ENCODE data around the gene TBATA.

TBATA gene

GRCh38 chr10:70752571-70752970, 32.6 kb downstream of the TBATA start:
- H3K4me1 ChIP-seq (ENCODE audit: control insufficient read depth, insufficient read depth, low read length): no peaks in the 10 kb centered on the region
- POLR2A ChIA-PET: no interaction called here
- H3K36me3 ChIP-seq (ENCODE audit: control insufficient read depth in 2 of 2, insufficient read depth in 1 of 2, low read length in 2 of 2): no peaks in the 10 kb centered on the region
- no peaks in the 10 kb centered on the region for H3K9me3 ChIP-seq (ENCODE audit: control insufficient read depth, insufficient read depth, low read depth, low read length)
- CTCF ChIA-PET: interaction anchor here (1.1 kb wide), 1 partner anchor 193 kb away, joined by 3 read pairs; no protein-coding TSS in a partner anchor
- H3K27ac ChIP-seq (ENCODE audit: extremely low read depth, low read depth, low read length): no peak overlapping the region
- TF ChIP-seq ZNF521 (tag by site-specific recombination; IDR thresholded peaks at IDR 0.05) (no peak), SCRT2 (tag by site-specific recombination; IDR thresholded peaks at IDR 0.05) (0 out of 2 replicates have a peak, but pooled peaks have one; percentile 11)
- no peak overlapping the region for H3K4me3 ChIP-seq (ENCODE audit: low read depth, low read length)

DNA sequence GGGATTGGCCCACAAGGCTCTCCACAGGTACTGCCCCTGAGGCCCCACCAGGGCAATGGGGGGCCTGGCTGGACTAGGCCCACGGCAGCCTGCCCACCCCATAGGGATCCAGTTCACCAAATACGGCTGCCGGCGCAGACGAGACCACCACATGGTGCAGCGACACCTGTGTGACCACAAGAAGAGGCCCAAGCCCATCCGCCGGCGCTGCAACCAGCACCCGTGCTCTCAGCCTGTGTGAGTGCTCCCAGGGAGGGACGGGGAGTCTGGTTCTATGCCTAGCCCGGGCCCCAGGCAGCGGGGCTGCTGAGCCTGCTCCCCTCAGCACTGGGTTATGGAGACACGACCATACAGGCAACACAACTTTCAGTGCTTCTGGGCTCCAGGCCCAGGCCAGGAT, 33.2 kb downstream of the TBATA start:
- H3K4me3 ChIP-seq (ENCODE audit: low read depth, low read length): no peak overlapping the region
- no peak overlapping the region for H3K27ac ChIP-seq (ENCODE audit: extremely low read depth, low read depth, low read length)
- no peak for TF ChIP-seq ZIC2 (tag by site-specific recombination; IDR thresholded peaks at IDR 0.05)
- TF ChIP-seq, protein P1, sequence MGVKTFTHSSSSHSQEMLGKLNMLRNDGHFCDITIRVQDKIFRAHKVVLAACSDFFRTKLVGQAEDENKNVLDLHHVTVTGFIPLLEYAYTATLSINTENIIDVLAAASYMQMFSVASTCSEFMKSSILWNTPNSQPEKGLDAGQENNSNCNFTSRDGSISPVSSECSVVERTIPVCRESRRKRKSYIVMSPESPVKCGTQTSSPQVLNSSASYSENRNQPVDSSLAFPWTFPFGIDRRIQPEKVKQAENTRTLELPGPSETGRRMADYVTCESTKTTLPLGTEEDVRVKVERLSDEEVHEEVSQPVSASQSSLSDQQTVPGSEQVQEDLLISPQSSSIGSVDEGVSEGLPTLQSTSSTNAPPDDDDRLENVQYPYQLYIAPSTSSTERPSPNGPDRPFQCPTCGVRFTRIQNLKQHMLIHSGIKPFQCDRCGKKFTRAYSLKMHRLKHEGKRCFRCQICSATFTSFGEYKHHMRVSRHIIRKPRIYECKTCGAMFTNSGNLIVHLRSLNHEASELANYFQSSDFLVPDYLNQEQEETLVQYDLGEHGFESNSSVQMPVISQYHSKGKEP (tag by site-specific recombination; IDR thresholded peaks at IDR 0.05): no peak
- TF ChIP-seq ZNF274 (IDR thresholded peaks at IDR 0.05; ENCODE audit: low read length): no peak
- no peak for TF ChIP-seq ZNF274 (tag by site-specific recombination; IDR thresholded peaks at IDR 0.05; ENCODE audit: borderline replicate concordance)
- no peak for TF ChIP-seq ZNF24 (tag by site-specific recombination; IDR thresholded peaks at IDR 0.05)
- TF ChIP-seq ZEB2 (tag by site-specific recombination; IDR thresholded peaks at IDR 0.05): no peak
- TF ChIP-seq, protein P2, sequence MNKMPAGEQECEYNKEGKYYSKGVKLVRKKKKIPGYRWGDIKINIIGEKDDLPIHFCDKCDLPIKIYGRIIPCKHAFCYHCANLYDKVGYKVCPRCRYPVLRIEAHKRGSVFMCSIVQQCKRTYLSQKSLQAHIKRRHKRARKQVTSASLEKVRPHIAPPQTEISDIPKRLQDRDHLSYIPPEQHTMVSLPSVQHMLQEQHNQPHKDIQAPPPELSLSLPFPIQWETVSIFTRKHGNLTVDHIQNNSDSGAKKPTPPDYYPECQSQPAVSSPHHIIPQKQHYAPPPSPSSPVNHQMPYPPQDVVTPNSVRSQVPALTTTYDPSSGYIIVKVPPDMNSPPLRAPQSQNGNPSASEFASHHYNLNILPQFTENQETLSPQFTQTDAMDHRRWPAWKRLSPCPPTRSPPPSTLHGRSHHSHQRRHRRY (tag by site-specific recombination; IDR thresholded peaks at IDR 0.05): no peak
- TF ChIP-seq ZNF211 (tag by site-specific recombination; IDR thresholded peaks at IDR 0.05; ENCODE audit: low read depth): no peak
- H3K4me1 ChIP-seq (ENCODE audit: control insufficient read depth, insufficient read depth, low read length): no peaks in the 10 kb centered on the region
- POLR2A ChIA-PET: no interaction called here
- no peaks in the 10 kb centered on the region for H3K9me3 ChIP-seq (ENCODE audit: control insufficient read depth, insufficient read depth, low read depth, low read length)
- no peaks in the 10 kb centered on the region for H3K36me3 ChIP-seq (ENCODE audit: control insufficient read depth in 2 of 2, insufficient read depth in 1 of 2, low read length in 2 of 2)
- CTCF ChIA-PET: interaction anchor here (0.7 kb wide), 1 partner anchor 10 kb away, joined by 3 read pairs; no protein-coding TSS in a partner anchor

DNA sequence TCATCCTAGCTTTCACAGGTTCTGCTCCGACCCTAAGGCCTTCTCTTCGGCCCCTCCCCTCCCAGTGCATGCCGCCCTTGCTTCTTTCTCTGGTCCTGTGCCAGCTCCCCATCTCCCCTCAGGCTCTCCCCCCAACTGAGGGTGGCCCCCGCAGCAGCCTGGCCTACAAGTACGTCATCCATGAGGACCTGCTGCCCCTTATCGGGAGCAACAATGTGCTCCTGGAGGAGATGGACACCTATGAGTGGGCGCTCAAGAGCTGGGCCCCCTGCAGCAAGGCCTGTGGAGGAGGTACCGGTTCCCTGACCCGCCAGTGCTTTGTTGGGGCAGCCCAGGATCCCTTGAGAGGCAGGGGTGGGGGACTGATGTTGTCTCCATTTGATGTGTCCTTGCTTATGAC, 33.8 kb downstream of the TBATA start:
- H3K9me3 ChIP-seq (ENCODE audit: control insufficient read depth, insufficient read depth, low read depth, low read length): no peaks in the 10 kb centered on the region
- POLR2A ChIA-PET: no interaction called here
- CTCF ChIA-PET: interaction anchor here (0.7 kb wide), 1 partner anchor 10 kb away, joined by 3 read pairs; no protein-coding TSS in a partner anchor
- H3K36me3 ChIP-seq (ENCODE audit: control insufficient read depth in 2 of 2, insufficient read depth in 1 of 2, low read length in 2 of 2): no peaks in the 10 kb centered on the region
- no peak overlapping the region for H3K4me3 ChIP-seq (ENCODE audit: low read depth, low read length)
- no peak overlapping the region for H3K27ac ChIP-seq (ENCODE audit: extremely low read depth, low read depth, low read length)
- H3K4me1 ChIP-seq (ENCODE audit: control insufficient read depth, insufficient read depth, low read length): no peaks in the 10 kb centered on the region
- TF ChIP-seq KLF7 (tag by site-specific recombination; IDR thresholded peaks at IDR 0.05; ENCODE audit: borderline replicate concordance) (no peak), ZNF768 (tag by site-specific recombination; IDR thresholded peaks at IDR 0.05) (no peak), PRDM2 (tag by site-specific recombination; IDR thresholded peaks at IDR 0.05; ENCODE audit: borderline replicate concordance) (no peak), ZNF280C (tag by site-specific recombination; IDR thresholded peaks at IDR 0.05) (no peak), ZNF658 (tag by site-specific recombination; IDR thresholded peaks at IDR 0.05) (no peak), ZNF155 (tag by site-specific recombination; IDR thresholded peaks at IDR 0.05) (no peak), PBX3 (CRISPR knock-in tag; IDR thresholded peaks at IDR 0.05) (no peak), ZNF571 (tag by site-specific recombination; IDR thresholded peaks at IDR 0.05) (no peak)
- TF ChIP-seq, protein P3, sequence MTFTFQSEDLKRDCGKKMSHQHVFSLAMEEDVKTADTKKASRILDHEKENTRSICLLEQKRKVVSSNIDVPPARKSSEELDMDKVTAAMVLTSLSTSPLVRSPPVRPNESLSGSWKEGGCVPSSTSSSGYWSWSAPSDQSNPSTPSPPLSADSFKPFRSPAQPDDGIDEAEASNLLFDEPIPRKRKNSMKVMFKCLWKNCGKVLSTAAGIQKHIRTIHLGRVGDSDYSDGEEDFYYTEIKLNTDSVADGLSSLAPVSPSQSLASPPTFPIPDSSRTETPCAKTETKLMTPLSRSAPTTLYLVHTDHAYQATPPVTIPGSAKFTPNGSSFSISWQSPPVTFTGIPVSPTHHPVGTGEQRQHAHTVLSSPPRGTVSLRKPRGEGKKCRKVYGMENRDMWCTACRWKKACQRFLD (tag by site-specific recombination; IDR thresholded peaks at IDR 0.05): no peak
